ENCODE results near the gene UNC5B.

- TF ChIP-seq, protein P1, sequence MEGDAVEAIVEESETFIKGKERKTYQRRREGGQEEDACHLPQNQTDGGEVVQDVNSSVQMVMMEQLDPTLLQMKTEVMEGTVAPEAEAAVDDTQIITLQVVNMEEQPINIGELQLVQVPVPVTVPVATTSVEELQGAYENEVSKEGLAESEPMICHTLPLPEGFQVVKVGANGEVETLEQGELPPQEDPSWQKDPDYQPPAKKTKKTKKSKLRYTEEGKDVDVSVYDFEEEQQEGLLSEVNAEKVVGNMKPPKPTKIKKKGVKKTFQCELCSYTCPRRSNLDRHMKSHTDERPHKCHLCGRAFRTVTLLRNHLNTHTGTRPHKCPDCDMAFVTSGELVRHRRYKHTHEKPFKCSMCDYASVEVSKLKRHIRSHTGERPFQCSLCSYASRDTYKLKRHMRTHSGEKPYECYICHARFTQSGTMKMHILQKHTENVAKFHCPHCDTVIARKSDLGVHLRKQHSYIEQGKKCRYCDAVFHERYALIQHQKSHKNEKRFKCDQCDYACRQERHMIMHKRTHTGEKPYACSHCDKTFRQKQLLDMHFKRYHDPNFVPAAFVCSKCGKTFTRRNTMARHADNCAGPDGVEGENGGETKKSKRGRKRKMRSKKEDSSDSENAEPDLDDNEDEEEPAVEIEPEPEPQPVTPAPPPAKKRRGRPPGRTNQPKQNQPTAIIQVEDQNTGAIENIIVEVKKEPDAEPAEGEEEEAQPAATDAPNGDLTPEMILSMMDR (IDR thresholded peaks at IDR 0.05; ENCODE audit: borderline replicate concordance, extremely low read depth, low read length, poor library complexity, severe bottlenecking): no peak
- TF ChIP-seq EZH2 (IDR thresholded peaks at IDR 0.05; ENCODE audit: borderline replicate concordance, low read depth, low read length, severe bottlenecking): no peak
These were observed 524 bp upstream of the UNC5B start for GRCh38 chr10:71211775-71212317.
